ENCODE data around the gene NAGS.
"Not testable (repeated sequence)": the region's sequence is repeated elsewhere in the genome, so short reads cannot be mapped to it uniquely, and the experiment has no call there.

NAGS gene

DNA sequence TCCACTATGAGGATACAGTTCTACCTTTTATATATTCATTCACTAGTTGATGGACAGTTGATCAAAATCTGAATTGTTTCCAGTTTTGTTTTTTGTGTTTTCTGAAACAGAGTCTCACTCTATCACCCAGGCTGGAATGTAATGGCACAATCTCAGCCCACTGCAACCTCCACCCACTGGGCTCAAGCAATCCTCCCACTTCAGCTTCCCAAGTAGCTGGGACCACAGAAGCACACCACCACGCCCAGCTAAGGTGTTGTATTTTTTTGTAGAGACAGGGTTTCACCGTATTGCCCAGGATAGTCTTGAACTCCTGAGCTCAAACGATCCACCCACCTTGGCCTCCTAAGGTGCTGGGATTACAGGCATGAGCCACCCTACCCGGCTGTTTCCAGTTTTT lies 41.1 kb downstream of the NAGS start:
- H3K27ac ChIP-seq (ENCODE audit: low read length), result no peak overlapping the region
- H3K4me2 ChIP-seq (ENCODE audit: insufficient read depth, low read length), result no peak overlapping the region
- no peaks in the 10 kb centered on the region for H3K4me1 ChIP-seq (ENCODE audit: insufficient read depth, low read length)
- H3K9me3 ChIP-seq (ENCODE audit: insufficient read depth, low read length, severe bottlenecking), result no peaks in the 10 kb centered on the region
- ATAC-seq (ENCODE audit: insufficient read depth, low read depth) (no peak), DNase-seq (no peak)
- no peak overlapping the region for H3K4me3 ChIP-seq (ENCODE audit: low read depth in 1 of 2, low read length in 2 of 2)
- H3K79me2 ChIP-seq (ENCODE audit: insufficient read depth, low read length), result peaks cover 85% of the 10 kb centered on the region
- H3K36me3 ChIP-seq (ENCODE audit: insufficient read depth, low read length), result peaks cover 44% of the 10 kb centered on the region
- no peak overlapping the region for H2AFZ ChIP-seq (ENCODE audit: low read depth, low read length)
- H3K27me3 ChIP-seq (ENCODE audit: insufficient read depth, low read length, poor library complexity), result no peaks in the 10 kb centered on the region
- H4K20me1 ChIP-seq (ENCODE audit: insufficient read depth, low read length), result peaks cover 57% of the 10 kb centered on the region
- TF ChIP-seq CTCF (IDR thresholded peaks at IDR 0.05; ENCODE audit: borderline replicate concordance, extremely low read depth, low read length, poor library complexity, severe bottlenecking), result no peak
- TF ChIP-seq EZH2 (IDR thresholded peaks at IDR 0.05; ENCODE audit: borderline replicate concordance, low read depth, low read length, severe bottlenecking), result no peak
- no peak overlapping the region for H3K9ac ChIP-seq (ENCODE audit: low read depth, low read length)

DNA sequence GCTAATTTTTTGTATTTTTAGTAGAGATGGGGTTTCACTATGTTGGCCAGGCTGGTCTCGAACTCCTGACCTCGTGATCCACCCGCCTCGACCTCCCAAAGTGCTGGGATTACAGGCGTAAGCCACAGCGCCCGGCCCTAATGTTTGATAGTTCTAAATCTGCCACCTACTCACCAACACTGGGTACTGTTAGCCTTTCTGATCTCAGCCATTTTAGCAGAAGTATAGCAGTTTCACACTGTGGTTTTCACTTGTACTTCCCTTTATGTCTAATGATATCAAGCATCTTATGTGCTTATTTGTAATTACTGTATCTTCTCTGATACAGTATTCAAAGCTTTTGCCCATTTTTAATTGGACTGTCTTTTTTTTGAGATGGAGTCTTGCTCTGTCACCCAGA lies 42.5 kb downstream of the NAGS start:
- H3K9ac ChIP-seq (ENCODE audit: low read depth, low read length); DNase-seq; H3K4me3 ChIP-seq (ENCODE audit: low read depth in 1 of 2, low read length in 2 of 2); H3K4me2 ChIP-seq (ENCODE audit: insufficient read depth, low read length); H3K4me1 ChIP-seq (ENCODE audit: insufficient read depth, low read length); H3K27me3 ChIP-seq (ENCODE audit: insufficient read depth, low read length, poor library complexity); ATAC-seq (ENCODE audit: insufficient read depth, low read depth); H3K27ac ChIP-seq (ENCODE audit: low read length); H2AFZ ChIP-seq (ENCODE audit: low read depth, low read length); H3K9me3 ChIP-seq (ENCODE audit: insufficient read depth, low read length, severe bottlenecking): not testable (repeated sequence)
- peaks cover 58% of the 10 kb centered on the region for H3K36me3 ChIP-seq (ENCODE audit: insufficient read depth, low read length)
- peaks cover 85% of the 10 kb centered on the region for H3K79me2 ChIP-seq (ENCODE audit: insufficient read depth, low read length)
- H4K20me1 ChIP-seq (ENCODE audit: insufficient read depth, low read length), result peaks cover 50% of the 10 kb centered on the region

- H4K20me1 ChIP-seq (ENCODE audit: insufficient read depth, low read length), result peaks cover 45% of the 10 kb centered on the region
- H3K36me3 ChIP-seq (ENCODE audit: insufficient read depth, low read length), result peaks cover 77% of the 10 kb centered on the region
- H3K9ac ChIP-seq (ENCODE audit: low read depth, low read length), result no peak overlapping the region
- no peak overlapping the region for H2AFZ ChIP-seq (ENCODE audit: low read depth, low read length)
- no peaks in the 10 kb centered on the region for H3K9me3 ChIP-seq (ENCODE audit: insufficient read depth, low read length, severe bottlenecking)
- TF ChIP-seq EZH2 (IDR thresholded peaks at IDR 0.05; ENCODE audit: borderline replicate concordance, low read depth, low read length, severe bottlenecking) (no peak), CTCF (IDR thresholded peaks at IDR 0.05; ENCODE audit: borderline replicate concordance, extremely low read depth, low read length, poor library complexity, severe bottlenecking) (no peak)
- H3K4me2 ChIP-seq (ENCODE audit: insufficient read depth, low read length), result no peak overlapping the region
- no peak overlapping the region for H3K27ac ChIP-seq (ENCODE audit: low read length)
- ATAC-seq (ENCODE audit: insufficient read depth, low read depth) (no peak), DNase-seq (no peak)
- H3K4me3 ChIP-seq (ENCODE audit: low read depth in 1 of 2, low read length in 2 of 2), result no peak overlapping the region
- H3K27me3 ChIP-seq (ENCODE audit: insufficient read depth, low read length, poor library complexity), result no peaks in the 10 kb centered on the region
- H3K4me1 ChIP-seq (ENCODE audit: insufficient read depth, low read length), result no peaks in the 10 kb centered on the region
- H3K79me2 ChIP-seq (ENCODE audit: insufficient read depth, low read length), result peaks cover 86% of the 10 kb centered on the region
Observed at GRCh38 chr17:44049294-44050060, 45.1 kb downstream of the NAGS start.

DNA sequence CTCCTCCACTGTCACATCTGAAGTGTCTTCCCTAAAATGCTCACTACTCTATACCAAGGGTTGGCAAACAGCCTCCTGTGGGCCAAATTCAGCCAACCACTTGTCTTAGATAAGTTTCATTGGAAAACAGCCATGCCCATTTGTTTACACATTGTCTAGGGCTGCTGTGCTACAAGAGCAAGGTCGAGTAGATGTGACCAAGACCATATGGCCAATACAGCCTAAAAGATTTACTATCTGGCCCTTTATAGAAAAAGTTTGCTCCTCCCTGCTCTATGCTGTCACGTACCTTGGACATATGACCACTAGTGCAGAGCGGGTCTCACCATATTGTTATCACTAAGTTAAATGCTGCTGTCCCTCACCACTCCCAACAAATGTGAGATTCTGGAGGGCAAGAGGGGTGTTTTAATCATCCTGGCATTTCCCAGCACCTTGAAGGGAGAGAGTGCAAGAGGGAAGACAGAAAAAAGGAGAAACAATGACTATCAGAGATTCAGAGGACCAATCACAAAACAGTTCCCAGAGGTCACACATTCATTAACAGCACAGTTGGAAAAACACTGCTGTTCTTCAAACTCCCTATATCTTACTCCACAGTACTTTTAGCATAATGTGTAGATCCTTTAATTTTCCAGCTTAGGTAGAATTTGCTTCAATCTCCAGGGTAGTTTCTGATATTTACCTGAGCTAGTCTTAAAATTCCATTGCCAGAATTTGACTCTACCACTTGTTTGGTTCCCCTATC lies 48.9 kb downstream of the NAGS start:
- Histone ChIP-seq H4K20me1 (ENCODE audit: insufficient read depth, low read length) (peaks cover 33% of the 10 kb centered on the region), H2AFZ (ENCODE audit: low read depth, low read length) (no peak overlapping the region), H3K36me3 (ENCODE audit: insufficient read depth, low read length) (peaks cover 80% of the 10 kb centered on the region), H3K27ac (ENCODE audit: low read length) (no peak overlapping the region), H3K4me1 (ENCODE audit: insufficient read depth, low read length) (no peaks in the 10 kb centered on the region), H3K79me2 (ENCODE audit: insufficient read depth, low read length) (peaks cover 91% of the 10 kb centered on the region), H3K9ac (ENCODE audit: low read depth, low read length) (no peak overlapping the region), H3K9me3 (ENCODE audit: insufficient read depth, low read length, severe bottlenecking) (no peaks in the 10 kb centered on the region), H3K4me3 (ENCODE audit: low read depth in 1 of 2, low read length in 2 of 2) (no peak overlapping the region), H3K4me2 (ENCODE audit: insufficient read depth, low read length) (no peak overlapping the region), H3K27me3 (ENCODE audit: insufficient read depth, low read length, poor library complexity) (no peaks in the 10 kb centered on the region)
- DNase-seq, result no peak
- no peak for ATAC-seq (ENCODE audit: insufficient read depth, low read depth)
- TF ChIP-seq EZH2 (IDR thresholded peaks at IDR 0.05; ENCODE audit: borderline replicate concordance, low read depth, low read length, severe bottlenecking), result no peak
- TF ChIP-seq CTCF (IDR thresholded peaks at IDR 0.05; ENCODE audit: borderline replicate concordance, extremely low read depth, low read length, poor library complexity, severe bottlenecking), result no peak
